Loucy (cell line): ENCODE data around the gene BAX.

Experiments
- EZH2phosphoT487 ChIP-seq: fragments of 200-600 bp; IDR thresholded peaks from 2 replicates; pipeline ENCODE4 v1.6.1; 2018; ENCODE audit warnings: antibody characterized with exemption, mild to moderate bottlenecking, moderate library complexity, borderline replicate concordance
- TF ChIP-seq, protein P1 (sequence below): fragments of 200-600 bp; sonication (generic); conservative IDR thresholded peaks from 2 replicates; pipeline ENCODE4 v1.5.1; 2014; ENCODE audit warnings: mild to moderate bottlenecking, antibody characterized with exemption, low read length

DNA sequence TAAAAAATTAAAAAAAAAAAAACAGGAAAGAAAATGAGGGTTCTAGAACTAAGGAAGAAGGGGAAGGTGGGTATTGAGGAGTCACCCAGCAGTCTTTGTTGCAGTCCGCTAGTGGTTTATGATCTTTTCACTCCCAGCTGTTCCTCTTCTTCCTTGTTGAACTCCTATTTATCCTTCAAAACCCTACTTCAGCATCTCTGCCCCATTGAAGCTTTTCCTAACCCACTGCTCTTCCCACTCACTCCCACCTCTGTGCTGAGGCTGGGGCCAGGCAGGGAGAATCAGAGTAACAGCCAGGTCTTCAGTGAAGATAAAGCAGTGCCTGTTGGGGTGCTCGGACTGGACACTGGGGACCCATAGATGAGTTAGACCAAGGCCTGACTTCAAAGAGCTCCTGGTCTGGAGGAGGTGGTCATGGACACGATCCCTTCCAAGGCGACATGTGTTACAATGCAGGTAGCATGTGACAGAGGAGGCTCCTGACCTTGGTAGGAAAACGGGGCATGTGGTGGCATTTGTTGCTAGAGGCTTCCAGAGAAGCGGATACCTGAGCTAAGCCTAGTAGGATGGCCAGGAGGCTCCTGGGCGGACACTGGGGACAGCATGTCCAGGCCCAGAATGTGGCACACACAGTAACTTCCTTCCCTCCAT, 50.4 kb downstream of the BAX start:
- TF ChIP-seq, protein P1, sequence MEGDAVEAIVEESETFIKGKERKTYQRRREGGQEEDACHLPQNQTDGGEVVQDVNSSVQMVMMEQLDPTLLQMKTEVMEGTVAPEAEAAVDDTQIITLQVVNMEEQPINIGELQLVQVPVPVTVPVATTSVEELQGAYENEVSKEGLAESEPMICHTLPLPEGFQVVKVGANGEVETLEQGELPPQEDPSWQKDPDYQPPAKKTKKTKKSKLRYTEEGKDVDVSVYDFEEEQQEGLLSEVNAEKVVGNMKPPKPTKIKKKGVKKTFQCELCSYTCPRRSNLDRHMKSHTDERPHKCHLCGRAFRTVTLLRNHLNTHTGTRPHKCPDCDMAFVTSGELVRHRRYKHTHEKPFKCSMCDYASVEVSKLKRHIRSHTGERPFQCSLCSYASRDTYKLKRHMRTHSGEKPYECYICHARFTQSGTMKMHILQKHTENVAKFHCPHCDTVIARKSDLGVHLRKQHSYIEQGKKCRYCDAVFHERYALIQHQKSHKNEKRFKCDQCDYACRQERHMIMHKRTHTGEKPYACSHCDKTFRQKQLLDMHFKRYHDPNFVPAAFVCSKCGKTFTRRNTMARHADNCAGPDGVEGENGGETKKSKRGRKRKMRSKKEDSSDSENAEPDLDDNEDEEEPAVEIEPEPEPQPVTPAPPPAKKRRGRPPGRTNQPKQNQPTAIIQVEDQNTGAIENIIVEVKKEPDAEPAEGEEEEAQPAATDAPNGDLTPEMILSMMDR = no peak
- no peak for TF ChIP-seq EZH2phosphoT487
